ENCODE measurements around the gene NACA2. TPM values are rescaled to one million over a fixed set of nuclear protein-coding genes. Genes with fewer than 3 reads are reported as not detected.
"Not testable (repeated sequence)": the region's sequence is repeated elsewhere in the genome, so short reads cannot be mapped to it uniquely, and the experiment has no call there.

Gene NACA2
- total RNA-seq, 2 experiments from 2014 or later = not detected

DNA sequence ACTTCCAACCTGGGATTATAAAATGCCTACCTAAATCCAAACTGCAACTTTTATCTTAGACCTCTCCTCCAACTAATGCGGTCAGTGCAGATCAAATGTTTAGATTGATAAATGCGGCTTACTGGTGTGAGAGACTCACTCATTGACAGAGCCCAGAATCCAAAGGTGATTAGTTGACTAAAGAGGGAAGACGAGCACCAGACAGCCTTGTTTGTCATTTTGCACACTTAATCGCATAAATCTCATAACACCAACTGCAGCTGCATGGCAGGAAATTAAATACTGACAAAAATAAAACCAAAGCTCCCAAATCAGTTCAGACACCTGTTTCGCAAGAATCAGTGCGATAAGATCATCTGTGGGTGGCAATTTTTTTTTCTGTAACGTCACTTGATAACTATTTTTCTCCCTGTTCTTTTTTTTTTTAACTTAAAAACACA lies 35.9 kb downstream of the NACA2 start:
- Mint-ChIP-seq H3K27ac (no peak overlapping the region), H3K9me3 (no peaks in the 10 kb centered on the region), H3K36me3 (ENCODE audit: low read depth) (no peaks in the 10 kb centered on the region), H3K27me3 (peaks cover 26% of the 10 kb centered on the region), H3K4me3 (no peak overlapping the region), H3K4me1 (ENCODE audit: low read depth) (no peaks in the 10 kb centered on the region)
- CTCF ChIA-PET = no interaction called here
- no peak for TF ChIP-seq CTCF (IDR thresholded peaks at IDR 0.05)
- DNase-seq (no peak), ATAC-seq (no peak)
- POLR2A ChIA-PET = interaction anchor here (0.6 kb wide), 1 partner anchor 38 kb away, joined by 3 read pairs; no protein-coding TSS in a partner anchor
- intact Hi-C loops (cut with micrococcal nuclease) = no loop called here

GRCh38 chr17:61554209-61554608 lies 36.8 kb downstream of the NACA2 start:
- TF ChIP-seq CTCF (IDR thresholded peaks at IDR 0.05) = no peak
- DNase-seq (no peak), ATAC-seq (no peak)
- Mint-ChIP-seq H3K27ac (no peak overlapping the region), H3K4me3 (no peak overlapping the region), H3K27me3 (peaks cover 28% of the 10 kb centered on the region), H3K4me1 (ENCODE audit: low read depth) (no peaks in the 10 kb centered on the region), H3K36me3 (ENCODE audit: low read depth) (no peaks in the 10 kb centered on the region), H3K9me3 (no peaks in the 10 kb centered on the region)
- intact Hi-C loops (cut with micrococcal nuclease) = loop anchor here (5.0 kb wide), 1 partner anchor 142 kb away; no protein-coding TSS in a partner anchor
- ChIA-PET POLR2A (no interaction called here), CTCF (no interaction called here)

DNA sequence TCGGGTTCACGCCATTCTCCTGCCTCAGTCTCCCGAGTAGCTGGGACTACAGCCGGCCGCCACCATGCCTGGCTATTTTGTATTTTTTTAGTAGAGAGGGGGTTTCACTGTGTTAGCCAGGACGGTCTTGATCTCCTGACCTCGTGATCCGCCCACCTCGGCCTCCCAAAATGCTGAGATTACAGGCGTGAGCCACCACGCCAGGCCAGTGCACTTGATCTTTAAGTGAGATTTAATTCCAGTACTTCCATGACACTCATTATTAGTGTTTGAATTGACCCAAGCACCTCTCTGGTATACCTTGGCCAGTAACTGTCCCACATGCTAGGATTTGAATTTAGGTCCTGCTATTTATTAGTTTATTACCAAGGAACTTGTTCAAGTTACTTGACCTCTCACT lies 38.5 kb downstream of the NACA2 start:
- CTCF ChIA-PET, POLR2A ChIA-PET: not testable (repeated sequence)

GRCh38 chr17:61551255-61551742 lies 39.7 kb downstream of the NACA2 start:
- no peaks in the 10 kb centered on the region for H3K4me1 Mint-ChIP-seq (ENCODE audit: low read depth)
- H3K27ac Mint-ChIP-seq = no peak overlapping the region
- H3K4me3 Mint-ChIP-seq = no peak overlapping the region
- no peak for DNase-seq
- TF ChIP-seq CTCF (IDR thresholded peaks at IDR 0.05) = peak; percentile 68
- no peaks in the 10 kb centered on the region for H3K36me3 Mint-ChIP-seq (ENCODE audit: low read depth)
- no peaks in the 10 kb centered on the region for H3K9me3 Mint-ChIP-seq
- intact Hi-C loops (cut with micrococcal nuclease) = loop anchor here (5.0 kb wide), 1 partner anchor 139 kb away; no protein-coding TSS in a partner anchor
- CTCF ChIA-PET = interaction anchor here (0.6 to 1.3 kb wide), 11 partner anchors 55 to 192 kb away, joined by 3 to 18 read pairs (median 3); no protein-coding TSS in a partner anchor
- POLR2A ChIA-PET = no interaction called here
- peaks cover 22% of the 10 kb centered on the region for H3K27me3 Mint-ChIP-seq
- peak; percentile 24 for ATAC-seq

More for the DNA sequence above, 38.5 kb downstream of the NACA2 start:
- not testable (repeated sequence) for H3K27ac Mint-ChIP-seq; DNase-seq; H3K9me3 Mint-ChIP-seq; H3K4me3 Mint-ChIP-seq; H3K4me1 Mint-ChIP-seq (ENCODE audit: low read depth); H3K36me3 Mint-ChIP-seq (ENCODE audit: low read depth); ATAC-seq
- peaks cover 27% of the 10 kb centered on the region for H3K27me3 Mint-ChIP-seq
- intact Hi-C loops (cut with micrococcal nuclease) = loop anchor here (5.0 kb wide), 1 partner anchor 140 kb away; no protein-coding TSS in a partner anchor

- DNase-seq (no peak), ATAC-seq (no peak)
- TF ChIP-seq CTCF (IDR thresholded peaks at IDR 0.05) = no peak
- Mint-ChIP-seq H3K4me3 (no peak overlapping the region), H3K27me3 (peaks cover 17% of the 10 kb centered on the region), H3K4me1 (ENCODE audit: low read depth) (no peaks in the 10 kb centered on the region), H3K27ac (no peak overlapping the region), H3K36me3 (ENCODE audit: low read depth) (no peaks in the 10 kb centered on the region), H3K9me3 (peaks cover 3% of the 10 kb centered on the region)
- ChIA-PET CTCF (interaction anchor here (5.1 kb wide), 1 partner anchor 135 kb away, joined by 19 read pairs; no protein-coding TSS in a partner anchor), POLR2A (interaction anchor here (0.6 kb wide), 1 partner anchor 51 kb away, joined by 3 read pairs; no protein-coding TSS in a partner anchor)
- intact Hi-C loops (cut with micrococcal nuclease) = no loop called here
These were observed 43.9 kb downstream of the NACA2 start for GRCh38 chr17:61547113-61547512.

Measured in activated CD8-positive, alpha-beta T cell treated with anti-CD3 and anti-CD28 coated beads for 36 hours (primary cell).